Ovary (tissue), 3 donors: ENCODE results near the gene ITGB1BP1.

Source experiments
- EP300 ChIP-seq: sonication (generic); formaldehyde crosslinking; IDR thresholded peaks from one replicate; pipeline ENCODE4 v1.6.1; 2017; ENCODE audit warnings: antibody characterized with exemption
- POLR2A ChIP-seq: fragments of 450-650 bp; IDR thresholded peaks from one replicate; pipeline ENCODE4 v1.6.1; 2017; ENCODE audit warnings: antibody characterized with exemption, mild to moderate bottlenecking, moderate library complexity
- TF ChIP-seq, protein P1 (sequence below), 3 donors: fragments of 450-650 bp in 2 of 3; fragments of 200-600 bp in 1 of 3; IDR thresholded peaks; one replicate each; pipeline versions ENCODE4 v1.5.1 to v1.8.0; 2016 to 2022; ENCODE audit warnings: antibody characterized with exemption in 3 of 3, mild to moderate bottlenecking in 1 of 3
- donor health status: DM: no; HTN: no; CAD: no.

DNA sequence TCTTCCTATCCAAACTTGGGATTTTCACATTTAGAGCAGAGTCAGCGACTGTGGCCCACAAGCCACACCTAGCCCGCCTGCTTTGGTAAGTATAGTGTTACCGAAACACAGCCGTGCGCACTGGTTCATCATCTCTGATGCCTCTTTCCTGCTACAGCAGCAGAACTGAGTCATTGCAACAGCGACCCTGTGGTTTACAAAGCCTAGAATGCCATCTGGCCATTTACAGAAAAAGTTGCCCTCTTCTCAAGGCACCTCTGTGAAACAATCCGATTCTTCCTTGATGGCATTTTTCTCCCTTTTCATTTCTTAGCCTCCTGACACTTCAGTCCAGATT is 40.3 kb upstream of the ITGB1BP1 start:
- no peak for TF ChIP-seq POLR2A
- TF ChIP-seq, protein P1, sequence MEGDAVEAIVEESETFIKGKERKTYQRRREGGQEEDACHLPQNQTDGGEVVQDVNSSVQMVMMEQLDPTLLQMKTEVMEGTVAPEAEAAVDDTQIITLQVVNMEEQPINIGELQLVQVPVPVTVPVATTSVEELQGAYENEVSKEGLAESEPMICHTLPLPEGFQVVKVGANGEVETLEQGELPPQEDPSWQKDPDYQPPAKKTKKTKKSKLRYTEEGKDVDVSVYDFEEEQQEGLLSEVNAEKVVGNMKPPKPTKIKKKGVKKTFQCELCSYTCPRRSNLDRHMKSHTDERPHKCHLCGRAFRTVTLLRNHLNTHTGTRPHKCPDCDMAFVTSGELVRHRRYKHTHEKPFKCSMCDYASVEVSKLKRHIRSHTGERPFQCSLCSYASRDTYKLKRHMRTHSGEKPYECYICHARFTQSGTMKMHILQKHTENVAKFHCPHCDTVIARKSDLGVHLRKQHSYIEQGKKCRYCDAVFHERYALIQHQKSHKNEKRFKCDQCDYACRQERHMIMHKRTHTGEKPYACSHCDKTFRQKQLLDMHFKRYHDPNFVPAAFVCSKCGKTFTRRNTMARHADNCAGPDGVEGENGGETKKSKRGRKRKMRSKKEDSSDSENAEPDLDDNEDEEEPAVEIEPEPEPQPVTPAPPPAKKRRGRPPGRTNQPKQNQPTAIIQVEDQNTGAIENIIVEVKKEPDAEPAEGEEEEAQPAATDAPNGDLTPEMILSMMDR (IDR thresholded peaks at IDR 0.05) = no peak
- no peak for TF ChIP-seq EP300
